MM.1S (cell line): ENCODE results near the gene AASDHPPT.

Experiments
- DNase-seq: peaks from one replicate; pipeline ENCODE4 v3.0.0-alpha.2; 2015
- H2AFZ ChIP-seq: fragments of 300-600 bp; sonication (generic); 2 replicates; pipeline ENCODE4 v1.6.0; 2016; ENCODE audit warnings: antibody characterized with exemption, low read length
- H3F3A ChIP-seq: fragments of 300-600 bp; sonication (generic); 2 replicates; pipeline ENCODE4 v1.6.1; 2016; ENCODE audit warnings: mild to moderate bottlenecking, antibody characterized with exemption, low read length, moderate library complexity, mixed read lengths; ENCODE audit not compliant: insufficient read depth
- H3K27ac ChIP-seq: fragments of 300-600 bp; sonication (generic); 2 replicates; pipeline ENCODE4 v1.5.1; 2016; ENCODE audit warnings: mild to moderate bottlenecking, low read length
- H3K27me3 ChIP-seq: fragments of 300-600 bp; sonication (generic); replicated peaks from 2 replicates; pipeline ENCODE4 v1.6.0; 2016; ENCODE audit warnings: low read length; ENCODE audit not compliant: insufficient read depth
- H3K36me3 ChIP-seq: fragments of 300-600 bp; sonication (generic); replicated peaks from 2 replicates; pipeline ENCODE4 v1.6.1; 2016; ENCODE audit warnings: mild to moderate bottlenecking, low read length, mixed read lengths; ENCODE audit not compliant: insufficient read depth
- H3K4me1 ChIP-seq: fragments of 300-600 bp; sonication (generic); 2 replicates; pipeline ENCODE4 v1.6.1; 2016; ENCODE audit warnings: low read length, mixed read lengths
- H3K4me2 ChIP-seq: fragments of 300-600 bp; sonication (generic); 2 replicates; pipeline ENCODE4 v1.6.0; 2016; ENCODE audit warnings: low read depth, low read length
- H3K4me3 ChIP-seq: fragments of 300-600 bp; sonication (generic); 2 replicates; pipeline ENCODE4 v1.5.1; 2016; ENCODE audit warnings: low read length, mixed read lengths
- H3K79me2 ChIP-seq: fragments of 300-600 bp; sonication (generic); 2 replicates; pipeline ENCODE4 v1.6.1; 2016; ENCODE audit warnings: mixed run types, low read length, mixed read lengths
- H3K9ac ChIP-seq: fragments of 300-600 bp; sonication (generic); 2 replicates; pipeline ENCODE4 v1.6.1; 2016; ENCODE audit warnings: low read length, mixed read lengths
- H3K9me2 ChIP-seq: fragments of 300-600 bp; sonication (generic); replicated peaks from 2 replicates; pipeline ENCODE4 v1.6.1; 2016; ENCODE audit warnings: mild to moderate bottlenecking, low read length, mixed read lengths; ENCODE audit not compliant: insufficient read depth
- H3K9me3 ChIP-seq: fragments of 300-600 bp; sonication (generic); replicated peaks from 2 replicates; pipeline ENCODE4 v1.6.1; 2016; ENCODE audit warnings: mild to moderate bottlenecking, low read length, mixed read lengths; ENCODE audit not compliant: insufficient read depth
- H4K20me1 ChIP-seq: fragments of 300-600 bp; sonication (generic); 2 replicates; pipeline ENCODE4 v1.6.1; 2016; ENCODE audit warnings: mild to moderate bottlenecking, low read length, moderate library complexity, mixed read lengths; ENCODE audit not compliant: insufficient read depth
- EZH2 ChIP-seq: fragments of 300-600 bp; sonication (generic); optimal IDR thresholded peaks from 2 replicates; pipeline ENCODE3; 2017; ENCODE audit warnings: low read depth, mild to moderate bottlenecking, antibody characterized with exemption, low read length, mixed read lengths
- EZH2phosphoT487 ChIP-seq: fragments of 300-600 bp; sonication (generic); IDR thresholded peaks from 2 replicates; pipeline ENCODE4 v1.6.1; 2018; ENCODE audit warnings: antibody characterized with exemption, low read length
- TF ChIP-seq, protein P1 (sequence below): fragments of 300-600 bp; sonication (generic); IDR thresholded peaks from 2 replicates; pipeline ENCODE4 v1.5.1; 2016; ENCODE audit warnings: antibody characterized with exemption, low read length, mixed read lengths

The AASDHPPT gene

GRCh38 chr11:106098893-106099553 lies 21.6 kb downstream of the AASDHPPT start:
- Histone ChIP-seq H2AFZ (no peak overlapping the region), H3K27ac (no peak overlapping the region), H3K9me3 (no peaks in the 10 kb centered on the region), H3K9ac (no peak overlapping the region), H3K9me2 (no peaks in the 10 kb centered on the region), H3K27me3 (no peaks in the 10 kb centered on the region), H4K20me1 (no peaks in the 10 kb centered on the region), H3K4me2 (no peak overlapping the region), H3K4me1 (no peaks in the 10 kb centered on the region), H3K4me3 (no peak overlapping the region), H3F3A (no peaks in the 10 kb centered on the region), H3K79me2 (0 out of 2 replicates have a peak, but pooled peaks cover 4% of the 10 kb centered on the region), H3K36me3 (peaks cover 10% of the 10 kb centered on the region; the same call in 1 of the 2 replicates)
- no peak for TF ChIP-seq EZH2
- TF ChIP-seq, protein P1, sequence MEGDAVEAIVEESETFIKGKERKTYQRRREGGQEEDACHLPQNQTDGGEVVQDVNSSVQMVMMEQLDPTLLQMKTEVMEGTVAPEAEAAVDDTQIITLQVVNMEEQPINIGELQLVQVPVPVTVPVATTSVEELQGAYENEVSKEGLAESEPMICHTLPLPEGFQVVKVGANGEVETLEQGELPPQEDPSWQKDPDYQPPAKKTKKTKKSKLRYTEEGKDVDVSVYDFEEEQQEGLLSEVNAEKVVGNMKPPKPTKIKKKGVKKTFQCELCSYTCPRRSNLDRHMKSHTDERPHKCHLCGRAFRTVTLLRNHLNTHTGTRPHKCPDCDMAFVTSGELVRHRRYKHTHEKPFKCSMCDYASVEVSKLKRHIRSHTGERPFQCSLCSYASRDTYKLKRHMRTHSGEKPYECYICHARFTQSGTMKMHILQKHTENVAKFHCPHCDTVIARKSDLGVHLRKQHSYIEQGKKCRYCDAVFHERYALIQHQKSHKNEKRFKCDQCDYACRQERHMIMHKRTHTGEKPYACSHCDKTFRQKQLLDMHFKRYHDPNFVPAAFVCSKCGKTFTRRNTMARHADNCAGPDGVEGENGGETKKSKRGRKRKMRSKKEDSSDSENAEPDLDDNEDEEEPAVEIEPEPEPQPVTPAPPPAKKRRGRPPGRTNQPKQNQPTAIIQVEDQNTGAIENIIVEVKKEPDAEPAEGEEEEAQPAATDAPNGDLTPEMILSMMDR: no peak
- TF ChIP-seq EZH2phosphoT487: no peak
- DNase-seq: no peak

DNA sequence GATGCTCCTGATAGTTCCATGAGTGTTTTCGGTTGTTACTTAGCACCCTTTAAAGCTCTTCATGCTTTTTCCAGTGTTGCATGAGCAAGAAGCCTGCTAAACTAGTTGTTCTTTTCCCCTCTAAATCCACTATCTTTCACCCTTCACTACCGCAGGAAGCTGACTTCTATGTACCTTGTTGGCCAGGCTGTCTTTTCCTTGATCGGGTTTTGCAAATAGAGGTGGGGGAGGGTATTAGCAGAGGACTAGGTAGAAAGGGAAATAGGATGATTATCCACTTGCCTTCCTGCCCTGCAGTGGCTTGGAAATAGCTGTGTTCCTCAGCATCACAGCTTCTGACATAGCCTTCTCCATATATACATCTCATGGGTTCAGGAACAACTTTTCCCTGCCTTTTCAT lies 23.9 kb downstream of the AASDHPPT start:
- Histone ChIP-seq H3K36me3 (peaks cover 10% of the 10 kb centered on the region; the same call in 1 of the 2 replicates), H2AFZ (no peak overlapping the region), H3K79me2 (no peaks in the 10 kb centered on the region), H4K20me1 (no peaks in the 10 kb centered on the region), H3K4me1 (no peaks in the 10 kb centered on the region), H3K4me2 (no peak overlapping the region), H3K9me2 (no peaks in the 10 kb centered on the region), H3F3A (no peaks in the 10 kb centered on the region), H3K9ac (no peak overlapping the region), H3K27me3 (no peaks in the 10 kb centered on the region), H3K4me3 (no peak overlapping the region), H3K9me3 (no peaks in the 10 kb centered on the region), H3K27ac (no peak overlapping the region)
- DNase-seq: no peak
- TF ChIP-seq, protein P1: no peak

GRCh38 chr11:106101819-106102218 lies 24.4 kb downstream of the AASDHPPT start:
- DNase-seq: no peak

More at GRCh38 chr11:106101819-106102218, 24.4 kb downstream of the AASDHPPT start:
- H3K9me2 ChIP-seq: no peaks in the 10 kb centered on the region
- H3K79me2 ChIP-seq: no peaks in the 10 kb centered on the region
- no peaks in the 10 kb centered on the region for H3K27me3 ChIP-seq
- H3K4me1 ChIP-seq: no peaks in the 10 kb centered on the region
- no peaks in the 10 kb centered on the region for H4K20me1 ChIP-seq
- H3F3A ChIP-seq: no peaks in the 10 kb centered on the region
- peaks cover 10% of the 10 kb centered on the region; the same call in 1 of the 2 replicates for H3K36me3 ChIP-seq
- H3K27ac ChIP-seq: no peak overlapping the region
- H3K9me3 ChIP-seq: no peaks in the 10 kb centered on the region
- H3K4me2 ChIP-seq: no peak overlapping the region
- H3K4me3 ChIP-seq: no peak overlapping the region
- no peak overlapping the region for H2AFZ ChIP-seq
- H3K9ac ChIP-seq: no peak overlapping the region
- TF ChIP-seq, protein P1: no peak
- TF ChIP-seq EZH2 (no peak), EZH2phosphoT487 (no peak)
